Mucosa of descending colon (tissue), 3 donors: Measurements from ENCODE around the gene CYP2A6. TPM values are rescaled to one million over a fixed set of nuclear protein-coding genes. Genes with fewer than 3 reads are reported as not detected.

Experiments used
- ATAC-seq: fragments of 200-7000 bp; cut with Tn5 transposase; one replicate; pipeline ENCODE4 v1.9.1; 2020; ENCODE audit warnings: mild to moderate bottlenecking, moderate library complexity
- DNase-seq, 3 donors: peaks; one replicate each; pipeline ENCODE4 v3.0.0-alpha.2; 2020
- H3K36me3 ChIP-seq: fragments of 200-600 bp; one replicate; pipeline ENCODE4 v1.8.0; 2021; ENCODE audit warnings: low read depth, mild to moderate bottlenecking
- H3K4me1 ChIP-seq: fragments of 200-600 bp; one replicate; pipeline ENCODE4 v1.8.0; 2021; ENCODE audit warnings: low read depth, mild to moderate bottlenecking
- H3K4me3 ChIP-seq: fragments of 200-600 bp; one replicate; pipeline ENCODE4 v1.8.0; 2021; ENCODE audit warnings: mild to moderate bottlenecking
- H3K9me3 ChIP-seq: fragments of 200-600 bp; one replicate; pipeline ENCODE4 v1.8.0; 2021; ENCODE audit warnings: mild to moderate bottlenecking
- intact Hi-C, 2 donors: fragments of 100-400 bp; cut with DNase I in 1 of 2; cut with micrococcal nuclease in 1 of 2; formaldehyde crosslinking; loops; one replicate each; pipeline versions ENCODE4 v1.11.0 to v1.11.1; 2022; cut with DNase I, micrococcal nuclease
- total RNA-seq, 3 donors: library from RNA; stranded (reverse); fragmentation: NEBNext Ultra II Directional in 2 of 3; extraction: Animal tissue kit (Norgen Biotek cat#: 25700) in 2 of 3; gene quantifications; one replicate each; pipeline versions ENCODE4 v1.2.1 to v1.2.4, GENCODE V29; 2021 to 2023
- TF ChIP-seq, protein P1 (sequence below): fragments of 200-600 bp; IDR thresholded peaks from one replicate; pipeline ENCODE4 v1.8.0; 2022; ENCODE audit warnings: antibody characterized with exemption, mild to moderate bottlenecking
- donor health status: DM: no; HTN: no; CAD: no; lungs with moderate emphysema.
- donor health status: DM: no; HTN: no; CAD: no.
- donor health status: DM: no; HTN: yes; CAD: no.

The CYP2A6 gene
- total RNA-seq, 3 donors from 2014 or later, result 0.61 TPM; not detected in 2

DNA sequence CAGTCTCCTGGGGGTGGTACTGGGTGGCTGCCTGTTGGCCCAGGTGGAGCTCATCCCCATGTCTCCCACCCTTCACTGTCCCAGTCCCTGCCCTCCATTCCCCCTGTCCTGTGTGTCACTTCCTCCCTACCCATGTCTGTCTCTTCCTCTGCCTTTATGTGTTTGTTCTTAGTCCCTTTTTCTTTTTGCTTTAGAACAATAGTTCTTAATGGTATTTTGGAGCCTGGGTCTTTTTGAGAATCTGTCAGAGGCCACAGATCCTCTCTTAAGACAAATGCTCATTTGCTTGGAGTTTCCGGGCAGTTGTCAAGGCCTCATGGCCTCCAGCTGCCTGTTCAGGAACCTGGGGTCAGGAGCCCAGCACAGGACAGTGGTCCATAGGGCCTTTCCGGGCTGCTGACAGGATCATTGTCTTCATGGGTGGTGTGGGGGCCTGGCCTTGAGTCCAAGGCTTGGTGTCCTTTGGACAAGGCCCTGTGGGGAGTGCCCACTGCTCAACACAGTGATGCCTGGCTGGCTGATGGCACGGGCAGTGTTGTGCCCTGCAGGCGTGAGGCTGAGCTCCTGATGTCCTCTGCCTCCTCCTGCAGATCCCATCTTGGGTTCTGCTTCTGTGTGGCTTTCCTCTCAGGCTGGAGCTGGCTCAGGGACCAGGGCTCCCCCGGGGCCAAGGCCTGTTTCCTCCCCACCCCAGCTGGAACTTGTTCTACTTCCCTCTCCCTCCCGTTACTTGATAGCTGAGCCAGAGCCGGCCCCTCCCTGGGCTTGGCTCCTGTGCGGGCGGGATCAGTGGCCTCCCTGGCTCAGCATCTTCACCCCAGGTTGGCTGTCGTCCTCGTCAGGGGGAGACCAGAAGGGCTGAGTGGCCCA, 47.7 kb downstream of the CYP2A6 start:
- intact Hi-C loops, result no loop called here
- Histone ChIP-seq H3K36me3 (no peaks in the 10 kb centered on the region), H3K4me3 (no peak overlapping the region), H3K4me1 (peaks cover 67% of the 10 kb centered on the region), H3K9me3 (no peaks in the 10 kb centered on the region)
- TF ChIP-seq, protein P1, sequence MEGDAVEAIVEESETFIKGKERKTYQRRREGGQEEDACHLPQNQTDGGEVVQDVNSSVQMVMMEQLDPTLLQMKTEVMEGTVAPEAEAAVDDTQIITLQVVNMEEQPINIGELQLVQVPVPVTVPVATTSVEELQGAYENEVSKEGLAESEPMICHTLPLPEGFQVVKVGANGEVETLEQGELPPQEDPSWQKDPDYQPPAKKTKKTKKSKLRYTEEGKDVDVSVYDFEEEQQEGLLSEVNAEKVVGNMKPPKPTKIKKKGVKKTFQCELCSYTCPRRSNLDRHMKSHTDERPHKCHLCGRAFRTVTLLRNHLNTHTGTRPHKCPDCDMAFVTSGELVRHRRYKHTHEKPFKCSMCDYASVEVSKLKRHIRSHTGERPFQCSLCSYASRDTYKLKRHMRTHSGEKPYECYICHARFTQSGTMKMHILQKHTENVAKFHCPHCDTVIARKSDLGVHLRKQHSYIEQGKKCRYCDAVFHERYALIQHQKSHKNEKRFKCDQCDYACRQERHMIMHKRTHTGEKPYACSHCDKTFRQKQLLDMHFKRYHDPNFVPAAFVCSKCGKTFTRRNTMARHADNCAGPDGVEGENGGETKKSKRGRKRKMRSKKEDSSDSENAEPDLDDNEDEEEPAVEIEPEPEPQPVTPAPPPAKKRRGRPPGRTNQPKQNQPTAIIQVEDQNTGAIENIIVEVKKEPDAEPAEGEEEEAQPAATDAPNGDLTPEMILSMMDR, result no peak
- DNase-seq (peak; percentile 77 to 84 (median 79)), ATAC-seq (peak; percentile 20)

DNA sequence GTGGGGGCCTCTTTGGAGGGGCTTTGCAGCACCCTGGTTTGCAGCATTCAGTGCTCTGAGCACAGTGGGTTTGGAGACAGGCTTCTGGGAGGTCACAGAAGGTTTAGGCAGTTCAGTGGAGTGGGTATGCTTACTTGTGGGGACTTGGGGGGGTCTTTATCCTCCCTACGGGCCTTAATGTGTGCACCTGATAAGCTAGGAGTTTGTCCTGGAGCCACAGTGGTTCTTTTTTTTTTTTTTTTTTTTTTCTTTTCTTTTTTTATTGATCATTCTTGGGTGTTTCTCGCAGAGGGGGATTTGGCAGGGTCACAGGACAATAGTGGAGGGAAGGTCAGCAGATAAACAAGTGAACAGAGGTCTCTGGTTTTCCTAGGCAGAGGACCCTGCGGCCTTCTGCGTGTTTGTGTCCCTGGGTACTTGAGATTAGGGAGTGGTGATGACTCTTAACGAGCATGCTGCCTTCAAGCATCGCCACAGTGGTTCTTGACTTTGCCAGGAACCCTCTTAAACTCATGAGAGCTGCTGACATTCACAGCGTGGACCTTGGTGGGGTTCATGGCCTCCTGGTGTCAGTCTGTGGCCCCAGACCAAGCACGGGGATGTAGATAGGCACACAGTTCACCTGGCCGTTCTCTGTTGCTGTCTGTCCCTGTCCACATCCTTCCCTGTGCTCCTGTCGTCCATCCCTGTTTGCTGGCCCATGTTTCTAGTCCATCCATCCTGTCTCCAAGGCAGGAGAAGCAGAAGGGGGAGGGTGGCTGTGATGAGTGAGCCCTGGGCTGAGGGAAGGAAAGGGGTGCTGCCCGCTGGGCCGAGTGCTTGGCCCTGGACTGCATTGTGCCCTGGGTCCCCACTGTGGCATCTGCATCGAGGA, 48.6 kb downstream of the CYP2A6 start:
- Histone ChIP-seq H3K36me3 (no peaks in the 10 kb centered on the region), H3K4me1 (peaks cover 63% of the 10 kb centered on the region), H3K4me3 (no peak overlapping the region), H3K9me3 (no peaks in the 10 kb centered on the region)
- intact Hi-C loops, result no loop called here
- no peak for ATAC-seq
- TF ChIP-seq, protein P1, result no peak
- peak in 1 of 3 donors; percentile 32 for DNase-seq

DNA sequence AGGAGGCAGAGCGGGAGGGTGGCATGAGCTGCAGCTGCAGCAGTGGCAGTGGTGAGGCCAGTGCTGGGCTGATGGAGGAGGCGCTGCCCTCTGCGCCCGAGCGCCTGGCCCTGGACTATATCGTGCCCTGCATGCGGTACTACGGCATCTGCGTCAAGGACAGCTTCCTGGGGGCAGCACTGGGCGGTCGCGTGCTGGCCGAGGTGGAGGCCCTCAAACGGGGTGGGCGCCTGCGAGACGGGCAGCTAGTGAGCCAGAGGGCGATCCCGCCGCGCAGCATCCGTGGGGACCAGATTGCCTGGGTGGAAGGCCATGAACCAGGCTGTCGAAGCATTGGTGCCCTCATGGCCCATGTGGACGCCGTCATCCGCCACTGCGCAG, 49.3 kb downstream of the CYP2A6 start:
- DNase-seq, result no peak
- ATAC-seq, result no peak
- Histone ChIP-seq H3K4me1 (peaks cover 57% of the 10 kb centered on the region), H3K36me3 (no peaks in the 10 kb centered on the region), H3K4me3 (no peak overlapping the region), H3K9me3 (no peaks in the 10 kb centered on the region)
- intact Hi-C loops, result no loop called here
- TF ChIP-seq, protein P1, result no peak

DNA sequence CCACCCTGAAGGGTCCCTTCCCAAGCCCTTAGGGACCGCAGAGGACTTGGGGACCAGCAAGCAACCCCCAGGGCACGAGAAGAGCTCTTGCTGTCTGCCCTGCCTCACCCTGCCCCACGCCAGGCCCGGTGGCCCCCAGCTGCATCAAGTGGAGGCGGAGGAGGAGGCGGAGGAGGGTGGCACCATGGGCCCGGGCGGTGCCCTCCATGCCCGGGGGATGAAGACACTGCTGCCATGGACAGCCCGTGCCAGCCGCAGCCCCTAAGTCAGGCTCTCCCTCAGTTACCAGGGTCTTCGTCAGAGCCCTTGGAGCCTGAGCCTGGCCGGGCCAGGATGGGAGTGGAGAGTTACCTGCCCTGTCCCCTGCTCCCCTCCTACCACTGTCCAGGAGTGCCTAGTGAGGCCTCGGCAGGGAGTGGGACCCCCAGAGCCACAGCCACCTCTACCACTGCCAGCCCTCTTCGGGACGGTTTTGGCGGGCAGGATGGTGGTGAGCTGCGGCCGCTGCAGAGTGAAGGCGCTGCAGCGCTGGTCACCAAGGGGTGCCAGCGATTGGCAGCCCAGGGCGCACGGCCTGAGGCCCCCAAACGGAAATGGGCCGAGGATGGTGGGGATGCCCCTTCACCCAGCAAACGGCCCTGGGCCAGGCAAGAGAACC, 49.8 kb downstream of the CYP2A6 start:
- ATAC-seq (no peak), DNase-seq (peak in 1 of 3 donors; percentile 62)
- H3K4me3 ChIP-seq, result no peak overlapping the region
- peaks cover 52% of the 10 kb centered on the region for H3K4me1 ChIP-seq
- intact Hi-C loops, result no loop called here
- TF ChIP-seq, protein P1, result no peak
- H3K36me3 ChIP-seq, result no peaks in the 10 kb centered on the region
- no peaks in the 10 kb centered on the region for H3K9me3 ChIP-seq

DNA sequence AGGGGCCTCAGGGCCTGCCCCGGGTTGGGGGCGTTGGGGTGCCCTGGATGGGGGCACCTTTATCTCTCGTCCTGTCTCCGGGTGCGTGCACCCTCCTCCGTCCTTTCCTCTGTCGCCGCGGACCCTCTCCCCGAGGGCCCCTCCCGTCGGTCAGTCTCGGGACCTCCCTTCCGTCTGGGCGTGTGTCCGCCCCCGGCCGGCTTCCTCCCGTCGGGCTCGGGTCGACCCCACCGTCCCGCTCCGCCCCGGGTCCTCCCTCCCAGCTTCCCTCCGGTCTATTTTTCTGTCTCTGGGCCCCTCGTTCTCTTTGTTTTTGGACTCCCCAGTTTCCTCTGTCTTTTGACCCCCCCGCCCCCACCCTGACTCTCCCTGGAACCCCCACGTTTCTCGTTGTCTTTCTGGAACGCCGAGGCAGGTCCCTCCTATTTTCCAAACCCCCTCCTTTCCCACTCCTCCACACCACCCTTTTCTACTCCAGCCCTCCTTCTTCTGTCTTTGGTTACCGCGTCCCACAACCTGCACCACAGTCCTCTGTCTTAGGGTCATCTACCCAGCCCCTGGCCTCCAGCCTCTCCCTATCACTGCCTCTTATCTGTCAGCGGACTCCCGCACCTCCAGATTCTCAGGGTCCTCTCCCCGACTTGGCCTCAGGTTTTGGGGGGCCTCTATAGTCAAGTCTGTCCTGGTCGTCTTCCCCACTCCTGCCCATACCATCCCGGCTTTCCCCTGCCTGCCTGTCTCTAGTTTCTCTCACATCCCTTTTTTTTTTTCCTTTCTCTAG, 50.5 kb downstream of the CYP2A6 start:
- intact Hi-C loops, result no loop called here
- Histone ChIP-seq H3K36me3 (no peaks in the 10 kb centered on the region), H3K9me3 (no peaks in the 10 kb centered on the region), H3K4me3 (peak overlapping the region; percentile 84), H3K4me1 (peaks cover 46% of the 10 kb centered on the region)
- ATAC-seq, result no peak
- TF ChIP-seq, protein P1, result no peak
- DNase-seq, result peak; percentile 27 to 82 (median 73)
